Measurements from ENCODE around the gene GALNT13.

The GALNT13 gene

DNA sequence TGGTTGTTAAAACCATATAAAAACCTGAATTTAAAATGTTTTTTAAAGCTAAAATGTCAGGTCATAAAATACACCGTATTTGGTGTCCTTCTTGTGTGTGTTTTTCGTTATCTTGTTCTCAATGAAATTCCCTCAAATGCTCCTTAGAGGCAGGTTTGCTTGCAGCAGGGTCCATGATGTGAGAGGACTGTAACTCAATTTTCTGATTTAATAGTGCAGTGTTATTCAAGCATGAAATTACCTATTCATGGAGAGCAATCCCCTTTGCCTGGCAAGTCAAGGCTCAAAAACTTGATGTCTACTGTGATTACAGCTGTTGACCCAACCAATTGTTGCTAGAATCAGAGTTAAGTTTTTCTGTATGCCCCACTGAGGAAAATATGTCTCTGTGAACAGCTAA lies 318.2 kb downstream of the GALNT13 start:
- no peak for DNase-seq (ENCODE audit: low read depth)
- TF ChIP-seq, protein P1, sequence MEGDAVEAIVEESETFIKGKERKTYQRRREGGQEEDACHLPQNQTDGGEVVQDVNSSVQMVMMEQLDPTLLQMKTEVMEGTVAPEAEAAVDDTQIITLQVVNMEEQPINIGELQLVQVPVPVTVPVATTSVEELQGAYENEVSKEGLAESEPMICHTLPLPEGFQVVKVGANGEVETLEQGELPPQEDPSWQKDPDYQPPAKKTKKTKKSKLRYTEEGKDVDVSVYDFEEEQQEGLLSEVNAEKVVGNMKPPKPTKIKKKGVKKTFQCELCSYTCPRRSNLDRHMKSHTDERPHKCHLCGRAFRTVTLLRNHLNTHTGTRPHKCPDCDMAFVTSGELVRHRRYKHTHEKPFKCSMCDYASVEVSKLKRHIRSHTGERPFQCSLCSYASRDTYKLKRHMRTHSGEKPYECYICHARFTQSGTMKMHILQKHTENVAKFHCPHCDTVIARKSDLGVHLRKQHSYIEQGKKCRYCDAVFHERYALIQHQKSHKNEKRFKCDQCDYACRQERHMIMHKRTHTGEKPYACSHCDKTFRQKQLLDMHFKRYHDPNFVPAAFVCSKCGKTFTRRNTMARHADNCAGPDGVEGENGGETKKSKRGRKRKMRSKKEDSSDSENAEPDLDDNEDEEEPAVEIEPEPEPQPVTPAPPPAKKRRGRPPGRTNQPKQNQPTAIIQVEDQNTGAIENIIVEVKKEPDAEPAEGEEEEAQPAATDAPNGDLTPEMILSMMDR (IDR thresholded peaks at IDR 0.05; ENCODE audit: control insufficient read depth, insufficient read depth, low read depth, low read length, missing control alignments), result no peak
- no peak overlapping the region for H3K4me3 ChIP-seq (ENCODE audit: control insufficient read depth, low read depth, low read length)

DNA sequence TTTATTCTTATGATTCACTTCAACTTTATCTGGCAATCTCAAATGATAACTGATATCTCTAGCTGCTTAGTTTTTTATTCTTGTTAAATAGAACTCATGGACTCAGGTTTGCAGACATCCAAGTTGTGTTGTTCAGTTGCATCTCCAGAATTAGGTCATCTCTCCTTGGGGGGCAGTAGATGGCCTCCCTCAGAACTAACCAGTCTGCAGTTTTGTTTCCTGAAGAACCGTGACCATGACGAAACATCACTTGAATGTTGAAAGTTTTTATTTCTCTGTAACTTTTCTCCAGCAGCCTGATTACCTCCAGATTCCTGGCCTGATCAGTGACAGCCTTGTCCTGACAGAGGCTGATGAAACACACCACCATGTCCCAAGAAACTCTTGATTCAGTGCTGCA lies 321.5 kb downstream of the GALNT13 start:
- DNase-seq (ENCODE audit: low read depth), result no peak
- TF ChIP-seq, protein P1 (IDR thresholded peaks at IDR 0.05; ENCODE audit: control insufficient read depth, insufficient read depth, low read depth, low read length, missing control alignments), result no peak
- no peak overlapping the region for H3K4me3 ChIP-seq (ENCODE audit: control insufficient read depth, low read depth, low read length)

- no peak for DNase-seq (ENCODE audit: low read depth)
- no peak overlapping the region for H3K4me3 ChIP-seq (ENCODE audit: control insufficient read depth, low read depth, low read length)
- TF ChIP-seq, protein P1 (IDR thresholded peaks at IDR 0.05; ENCODE audit: control insufficient read depth, insufficient read depth, low read depth, low read length, missing control alignments), result no peak
Measured at GRCh38 chr2:154194909-154195643, 323.4 kb downstream of the GALNT13 start.

- no peak overlapping the region for H3K4me3 ChIP-seq (ENCODE audit: control insufficient read depth, low read depth, low read length)
- TF ChIP-seq, protein P1 (IDR thresholded peaks at IDR 0.05; ENCODE audit: control insufficient read depth, insufficient read depth, low read depth, low read length, missing control alignments), result no peak
- no peak for DNase-seq (ENCODE audit: low read depth)
Measured at GRCh38 chr2:154195644-154196195, 324.0 kb downstream of the GALNT13 start.

DNA sequence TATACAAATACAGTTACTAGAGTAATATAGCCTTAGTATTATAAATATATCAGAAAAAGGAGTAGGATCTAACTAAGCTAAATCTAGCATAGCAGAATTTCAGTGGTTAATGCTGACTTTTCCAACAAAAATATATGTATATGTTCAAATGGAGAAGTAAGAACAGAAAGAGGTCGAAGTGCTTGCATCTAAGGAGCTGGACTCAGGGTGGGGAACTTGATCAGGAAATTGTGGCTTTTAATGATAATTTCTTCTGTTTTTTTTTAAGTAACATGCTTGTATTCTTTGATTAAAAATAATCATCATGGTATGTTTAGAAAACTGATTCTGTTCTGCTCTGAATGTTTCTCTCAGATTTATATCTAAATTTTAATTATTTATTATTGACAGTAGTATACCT lies 327.1 kb downstream of the GALNT13 start:
- no peak for DNase-seq (ENCODE audit: low read depth)
- no peak overlapping the region for H3K4me3 ChIP-seq (ENCODE audit: control insufficient read depth, low read depth, low read length)

GRCh38 chr2:154203206-154203605 lies 331.5 kb downstream of the GALNT13 start:
- no peak for DNase-seq (ENCODE audit: low read depth)
- H3K4me3 ChIP-seq (ENCODE audit: control insufficient read depth, low read depth, low read length), result no peak overlapping the region
- TF ChIP-seq, protein P1 (IDR thresholded peaks at IDR 0.05; ENCODE audit: control insufficient read depth, insufficient read depth, low read depth, low read length, missing control alignments), result no peak

More for the DNA sequence above, 327.1 kb downstream of the GALNT13 start:
- TF ChIP-seq, protein P1 (IDR thresholded peaks at IDR 0.05; ENCODE audit: control insufficient read depth, insufficient read depth, low read depth, low read length, missing control alignments), result no peak
